CD4-positive, alpha-beta T cell (primary cell): ENCODE measurements around the gene GPR137B. TPM values are rescaled to one million over a fixed set of nuclear protein-coding genes. Genes with fewer than 3 reads are reported as not detected.

ENCODE experiments used
- ATAC-seq: fragments of 200-7000 bp; cut with Tn5 transposase; one replicate; pipeline ENCODE4 v1.10.0; 2022; ENCODE audit warnings: mild to moderate bottlenecking; ENCODE audit not compliant: poor library complexity
- CTCF ChIA-PET: fragments of 350-600 bp; sonication (Branson Sonifier 250); formaldehyde crosslinking; loops from one replicate; lab custom pipeline; 2021; ENCODE audit warnings: antibody characterized with exemption, inconsistent platforms; lab: Charles Lee
- POLR2A ChIA-PET: fragments of 350-600 bp; sonication (Branson Sonifier 250); formaldehyde crosslinking; loops from one replicate; lab custom pipeline; 2021; ENCODE audit warnings: antibody characterized with exemption, inconsistent platforms; lab: Charles Lee
- DNase-seq, 14 experiments: peaks; one replicate each; pipeline ENCODE4 v3.0.0-alpha.2; 2013 to 2020; ENCODE audit warnings: mixed read lengths in 2 of 14
- H3K27ac ChIP-seq, 2 donors: one replicate each; pipeline versions ENCODE4 v1.5.1 to v1.7.0; 2013; ENCODE audit warnings: low read length in 2 of 2, low read depth in 1 of 2, mild to moderate bottlenecking in 1 of 2
- H3K27me3 ChIP-seq, 2 experiments: 1 replicate in 1 of 2; 2 replicates in 1 of 2; pipeline versions ENCODE4 v1.6.1 to v1.7.0; 2013; ENCODE audit warnings: low read length in 2 of 2, control low read depth in 1 of 2, mild to moderate bottlenecking in 1 of 2, moderate library complexity in 1 of 2; ENCODE audit not compliant: insufficient read depth in 2 of 2, control insufficient read depth in 1 of 2
- H3K36me3 ChIP-seq: one replicate; pipeline ENCODE4 v1.6.1; 2013; ENCODE audit warnings: low read length, control low read depth; ENCODE audit not compliant: insufficient read depth
- H3K4me1 ChIP-seq: one replicate; pipeline ENCODE4 v1.6.1; 2013; ENCODE audit warnings: low read length, control low read depth; ENCODE audit not compliant: insufficient read depth
- H3K4me3 ChIP-seq: one replicate; pipeline ENCODE4 v1.5.1; 2013; ENCODE audit warnings: mild to moderate bottlenecking, low read length, moderate library complexity
- H3K9me3 ChIP-seq, 2 experiments: 1 replicate in 1 of 2; 2 replicates in 1 of 2; pipeline versions ENCODE4 v1.6.1 to v1.7.0; 2013; ENCODE audit warnings: low read length in 2 of 2, mild to moderate bottlenecking in 2 of 2, control low read depth in 1 of 2, moderate library complexity in 1 of 2; ENCODE audit not compliant: control insufficient read depth in 1 of 2, insufficient read depth in 1 of 2
- H3K27ac Mint-ChIP-seq: one replicate; pipeline ENCODE4 v1.8.0; 2020; ENCODE audit warnings: mixed read lengths
- H3K27me3 Mint-ChIP-seq: one replicate; pipeline ENCODE4 v1.8.0; 2021; ENCODE audit warnings: mixed read lengths
- H3K36me3 Mint-ChIP-seq: one replicate; pipeline ENCODE4 v1.8.0; 2021; ENCODE audit warnings: low read depth, mixed read lengths
- H3K4me1 Mint-ChIP-seq: one replicate; pipeline ENCODE4 v1.8.0; 2021; ENCODE audit warnings: low read depth, mixed read lengths
- H3K4me3 Mint-ChIP-seq: one replicate; pipeline ENCODE4 v1.8.0; 2020; ENCODE audit warnings: mild to moderate bottlenecking, mixed read lengths
- H3K9me3 Mint-ChIP-seq: one replicate; pipeline ENCODE4 v1.8.0; 2020; ENCODE audit warnings: mixed read lengths
- intact Hi-C, 2 experiments: fragments of 100-400 bp; cut with DNase I in 1 of 2; cut with micrococcal nuclease in 1 of 2; formaldehyde crosslinking; loops; one replicate each; pipeline versions ENCODE4 v1.15.1 to v1.9.0; 2023 to 2025; cut with DNase I, micrococcal nuclease
- total RNA-seq, 174 experiments: library from RNA in 2 of 174; stranded (reverse) in 2 of 174; gene quantifications; one replicate each; pipeline ENCODE4 v1.2.3 and lab custom pipeline; 2021 to 2026
- TF ChIP-seq, protein P1 (sequence below): fragments of 200-600 bp; IDR thresholded peaks from one replicate; pipeline ENCODE4 v1.8.0; 2022; ENCODE audit warnings: antibody characterized with exemption, mild to moderate bottlenecking

Gene GPR137B
- total RNA-seq, 2 experiments from 2014 or later, result 6.3 to 7.4 TPM

GRCh38 chr1:236172041-236172579 is 29.8 kb downstream of the GPR137B start:
- DNase-seq, result no peak
- ChIA-PET CTCF (interaction anchor here (0.7 kb wide), 1 partner anchor 159 kb away, joined by 3 read pairs; no protein-coding TSS in a partner anchor), POLR2A (no interaction called here)
- H3K9me3 ChIP-seq, result no peaks in the 10 kb centered on the region
- H3K4me3 Mint-ChIP-seq, result no peak overlapping the region
- H3K9me3 Mint-ChIP-seq, result no peaks in the 10 kb centered on the region
- no peaks in the 10 kb centered on the region for H3K36me3 Mint-ChIP-seq
- no peaks in the 10 kb centered on the region for H3K36me3 ChIP-seq
- TF ChIP-seq, protein P1, sequence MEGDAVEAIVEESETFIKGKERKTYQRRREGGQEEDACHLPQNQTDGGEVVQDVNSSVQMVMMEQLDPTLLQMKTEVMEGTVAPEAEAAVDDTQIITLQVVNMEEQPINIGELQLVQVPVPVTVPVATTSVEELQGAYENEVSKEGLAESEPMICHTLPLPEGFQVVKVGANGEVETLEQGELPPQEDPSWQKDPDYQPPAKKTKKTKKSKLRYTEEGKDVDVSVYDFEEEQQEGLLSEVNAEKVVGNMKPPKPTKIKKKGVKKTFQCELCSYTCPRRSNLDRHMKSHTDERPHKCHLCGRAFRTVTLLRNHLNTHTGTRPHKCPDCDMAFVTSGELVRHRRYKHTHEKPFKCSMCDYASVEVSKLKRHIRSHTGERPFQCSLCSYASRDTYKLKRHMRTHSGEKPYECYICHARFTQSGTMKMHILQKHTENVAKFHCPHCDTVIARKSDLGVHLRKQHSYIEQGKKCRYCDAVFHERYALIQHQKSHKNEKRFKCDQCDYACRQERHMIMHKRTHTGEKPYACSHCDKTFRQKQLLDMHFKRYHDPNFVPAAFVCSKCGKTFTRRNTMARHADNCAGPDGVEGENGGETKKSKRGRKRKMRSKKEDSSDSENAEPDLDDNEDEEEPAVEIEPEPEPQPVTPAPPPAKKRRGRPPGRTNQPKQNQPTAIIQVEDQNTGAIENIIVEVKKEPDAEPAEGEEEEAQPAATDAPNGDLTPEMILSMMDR, result no peak
- H3K4me1 ChIP-seq, result no peaks in the 10 kb centered on the region
- ATAC-seq, result no peak
- no peak overlapping the region for H3K4me3 ChIP-seq
- H3K27ac ChIP-seq, result no peak overlapping the region
- intact Hi-C loops, result no loop called here
- no peaks in the 10 kb centered on the region for H3K27me3 ChIP-seq
- no peaks in the 10 kb centered on the region for H3K4me1 Mint-ChIP-seq
- H3K27ac Mint-ChIP-seq, result no peak overlapping the region
- H3K27me3 Mint-ChIP-seq, result no peaks in the 10 kb centered on the region

DNA sequence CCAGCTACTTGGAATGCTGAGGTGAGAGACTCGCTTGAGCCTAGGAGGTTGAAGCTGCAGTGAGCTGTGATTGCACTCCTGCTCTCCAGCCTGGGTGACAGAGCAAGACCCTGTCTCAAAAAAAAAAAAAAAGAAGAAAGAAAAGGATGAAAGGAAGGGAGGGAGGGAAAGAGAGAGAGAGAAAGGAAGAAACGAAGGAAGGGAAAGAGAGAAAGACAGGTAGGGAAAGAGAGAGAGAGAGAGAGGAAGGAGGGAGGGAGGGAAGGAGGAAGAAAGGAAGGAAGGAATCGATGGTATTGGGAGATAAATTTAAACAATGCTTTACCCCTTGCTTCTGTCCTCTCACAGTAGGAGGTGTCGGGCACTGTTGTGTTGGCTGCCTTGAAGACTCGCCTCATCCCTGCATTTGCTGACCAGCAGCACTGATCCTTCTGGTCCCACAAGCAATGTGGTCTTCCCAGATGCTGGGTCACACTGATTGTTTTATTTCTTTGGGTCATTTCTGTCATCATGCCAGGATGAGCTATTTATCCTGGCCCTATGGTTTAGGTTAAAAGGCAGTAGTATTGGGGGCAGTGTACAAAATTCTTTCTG is 30.9 kb downstream of the GPR137B start:
- no peak overlapping the region for H3K4me3 Mint-ChIP-seq
- no peak for ATAC-seq
- H3K4me3 ChIP-seq, result no peak overlapping the region
- no peak for DNase-seq
- no peak overlapping the region for H3K27ac Mint-ChIP-seq
- no peaks in the 10 kb centered on the region for H3K27me3 Mint-ChIP-seq
- no peaks in the 10 kb centered on the region for H3K4me1 Mint-ChIP-seq
- H3K27ac ChIP-seq, result no peak overlapping the region
- H3K4me1 ChIP-seq, result no peaks in the 10 kb centered on the region
- TF ChIP-seq, protein P1, result no peak
- ChIA-PET POLR2A (no interaction called here), CTCF (interaction anchor here (0.7 kb wide), 1 partner anchor 158 kb away, joined by 3 read pairs; no protein-coding TSS in a partner anchor)
- no peaks in the 10 kb centered on the region for H3K36me3 ChIP-seq
- no peaks in the 10 kb centered on the region for H3K36me3 Mint-ChIP-seq
- H3K27me3 ChIP-seq, result no peaks in the 10 kb centered on the region
- no peaks in the 10 kb centered on the region for H3K9me3 ChIP-seq
- H3K9me3 Mint-ChIP-seq, result no peaks in the 10 kb centered on the region
- intact Hi-C loops, result no loop called here

GRCh38 chr1:236175642-236176336 is 33.5 kb downstream of the GPR137B start:
- no peak overlapping the region for H3K27ac Mint-ChIP-seq
- POLR2A ChIA-PET, result no interaction called here
- peaks cover 10% of the 10 kb centered on the region for H3K36me3 ChIP-seq
- no peak overlapping the region for H3K4me3 ChIP-seq
- no peak overlapping the region for H3K27ac ChIP-seq
- H3K9me3 Mint-ChIP-seq, result no peaks in the 10 kb centered on the region
- no peaks in the 10 kb centered on the region for H3K27me3 Mint-ChIP-seq
- intact Hi-C loops, result no loop called here
- H3K27me3 ChIP-seq, result no peaks in the 10 kb centered on the region
- ATAC-seq, result no peak
- H3K36me3 Mint-ChIP-seq, result peaks cover 11% of the 10 kb centered on the region
- H3K9me3 ChIP-seq, result no peaks in the 10 kb centered on the region
- no peak overlapping the region for H3K4me3 Mint-ChIP-seq
- no peaks in the 10 kb centered on the region for H3K4me1 ChIP-seq
- CTCF ChIA-PET, result no interaction called here
- no peaks in the 10 kb centered on the region for H3K4me1 Mint-ChIP-seq
- DNase-seq, result no peak
- TF ChIP-seq, protein P1, result no peak
